GM12878 (cell line): ENCODE measurements around the gene MAN2A2. TPM values are rescaled to one million over a fixed set of nuclear protein-coding genes. Genes with fewer than 3 reads are reported as not detected.
A peak's percentile ranks its signal among the peaks of the same experiment; 100 is the strongest.

ENCODE experiments used
- BCL11A ChIP-seq: IDR thresholded peaks from 2 replicates; pipeline ENCODE4 v1.6.1; 2011; ENCODE audit warnings: low read depth, low read length
- BHLHE40 ChIP-seq, 2 experiments: fragments of 450-650 bp in 1 of 2; IDR thresholded peaks; 2 replicates each; pipeline ENCODE4 v1.6.1; 2011 to 2017; ENCODE audit warnings: low read depth in 2 of 2, borderline replicate concordance in 1 of 2, improper control_type of control experiment in 1 of 2, low read length in 1 of 2, mild to moderate bottlenecking in 1 of 2
- BMI1 ChIP-seq: fragments of 450-650 bp; IDR thresholded peaks from 2 replicates; pipeline ENCODE4 v1.6.1; 2016; ENCODE audit warnings: mild to moderate bottlenecking, moderate library complexity, borderline replicate concordance
- CBFB ChIP-seq: IDR thresholded peaks from 2 replicates; pipeline ENCODE4 v1.6.1; 2016; ENCODE audit warnings: antibody characterized with exemption, low read depth
- CBX5 ChIP-seq: sonication (generic); IDR thresholded peaks from 2 replicates; pipeline ENCODE4 v1.6.1; 2016; ENCODE audit warnings: low read depth, moderate library complexity, mild to moderate bottlenecking, inconsistent platforms
- CHD1 ChIP-seq: IDR thresholded peaks from 2 replicates; pipeline ENCODE4 v1.6.1; 2012; ENCODE audit warnings: low read depth, low read length, improper control_type of control experiment
- CHD2 ChIP-seq: IDR thresholded peaks from 2 replicates; pipeline ENCODE4 v1.6.1; 2011; ENCODE audit warnings: low read depth, low read length, improper control_type of control experiment, borderline replicate concordance
- CHD4 ChIP-seq: fragments of 200-600 bp; sonication (generic); IDR thresholded peaks from 2 replicates; pipeline ENCODE4 v1.6.1; 2016; ENCODE audit warnings: mild to moderate bottlenecking
- CUX1 ChIP-seq: IDR thresholded peaks from 2 replicates; pipeline ENCODE4 v1.6.1; 2012; ENCODE audit warnings: improper control_type of control experiment, low read depth, low read length; ENCODE audit not compliant: insufficient replicate concordance
- EP300 ChIP-seq, 2 experiments: fragments of 150-350 bp in 1 of 2; IDR thresholded peaks; 2 replicates each; pipeline ENCODE4 v1.6.1; 2011 to 2012; ENCODE audit warnings: low read depth in 2 of 2, low read length in 2 of 2, borderline replicate concordance in 1 of 2, improper control_type of control experiment in 1 of 2, inconsistent platforms in 1 of 2; ENCODE audit not compliant: control insufficient read depth in 1 of 2
- GATAD2B ChIP-seq: fragments of 450-650 bp; conservative IDR thresholded peaks from 2 replicates; pipeline ENCODE4 v1.6.1; 2017; ENCODE audit warnings: low read depth, mild to moderate bottlenecking, moderate library complexity
- HDGF ChIP-seq: fragments of 450-650 bp; IDR thresholded peaks from 2 replicates; pipeline ENCODE4 v1.6.1; 2016; ENCODE audit warnings: antibody characterized with exemption
- IKZF2 ChIP-seq, 2 experiments: fragments of 450-650 bp; IDR thresholded peaks; 2 replicates each; pipeline ENCODE4 v1.6.1; 2017; ENCODE audit warnings: mild to moderate bottlenecking in 2 of 2, moderate library complexity in 2 of 2
- MTA2 ChIP-seq: fragments of 450-650 bp; IDR thresholded peaks from 2 replicates; pipeline ENCODE4 v1.6.1; 2016; ENCODE audit warnings: low read depth, mild to moderate bottlenecking, moderate library complexity
- MTA3 ChIP-seq: IDR thresholded peaks from 2 replicates; pipeline ENCODE4 v1.6.1; 2012; ENCODE audit warnings: low read length, inconsistent platforms, borderline replicate concordance
- MXI1 ChIP-seq: fragments of 150-350 bp; IDR thresholded peaks from 2 replicates; pipeline ENCODE4 v1.6.1; 2011; ENCODE audit warnings: low read depth, mild to moderate bottlenecking, inconsistent platforms, low read length, improper control_type of control experiment
- MYB ChIP-seq: fragments of 150-350 bp; IDR thresholded peaks from 2 replicates; pipeline ENCODE4 v1.6.1; 2014; ENCODE audit warnings: mild to moderate bottlenecking, low read depth, low read length, borderline replicate concordance
- PAX8 ChIP-seq: fragments of 450-650 bp; IDR thresholded peaks from 2 replicates; pipeline ENCODE4 v1.6.1; 2017; ENCODE audit warnings: mild to moderate bottlenecking, moderate library complexity
- POLR2A ChIP-seq: IDR thresholded peaks from 2 replicates; pipeline ENCODE4 v1.6.1; 2011; ENCODE audit warnings: low read depth, mild to moderate bottlenecking, low read length
- POLR2AphosphoS5 ChIP-seq: IDR thresholded peaks from 2 replicates; pipeline ENCODE4 v1.6.1; 2011; ENCODE audit warnings: mild to moderate bottlenecking, low read length, inconsistent platforms
- RB1 ChIP-seq: fragments of 450-650 bp; formaldehyde crosslinking; IDR thresholded peaks from 2 replicates; pipeline ENCODE4 v1.6.1; 2017; ENCODE audit warnings: mild to moderate bottlenecking, borderline replicate concordance
- SPI1 ChIP-seq: IDR thresholded peaks from 2 replicates; pipeline ENCODE4 v1.6.1; 2011; ENCODE audit warnings: low read depth, mild to moderate bottlenecking, low read length, moderate library complexity, borderline replicate concordance; ENCODE audit not compliant: insufficient read depth
- SRF ChIP-seq, 2 experiments: IDR thresholded peaks; 2 replicates each; pipeline ENCODE4 v1.6.1; 2011; ENCODE audit warnings: low read depth in 2 of 2, low read length in 2 of 2, mild to moderate bottlenecking in 1 of 2, moderate library complexity in 1 of 2
- STAT1 ChIP-seq: fragments of 450-650 bp; conservative IDR thresholded peaks from 2 replicates; pipeline ENCODE4 v1.6.1; 2014; ENCODE audit warnings: antibody characterized with exemption, mild to moderate bottlenecking
- STAT3 ChIP-seq: IDR thresholded peaks from 2 replicates; pipeline ENCODE4 v1.6.1; 2011; ENCODE audit warnings: low read depth, low read length, improper control_type of control experiment
- TCF12 ChIP-seq: IDR thresholded peaks from 2 replicates; pipeline ENCODE4 v1.6.1; 2011; ENCODE audit warnings: low read depth, mild to moderate bottlenecking, low read length
- WRNIP1 ChIP-seq: IDR thresholded peaks from 2 replicates; pipeline ENCODE4 v1.6.1; 2011; ENCODE audit warnings: low read depth, low read length, improper control_type of control experiment, borderline replicate concordance
- ZNF274 ChIP-seq: IDR thresholded peaks from one replicate; pipeline ENCODE4 v1.8.0; 2011; ENCODE audit not compliant: insufficient read length, insufficient read depth
- ZNF622 ChIP-seq: fragments of 450-650 bp; IDR thresholded peaks from 2 replicates; pipeline ENCODE4 v1.6.1; 2017; ENCODE audit warnings: mild to moderate bottlenecking, inconsistent platforms
- ZSCAN29 ChIP-seq: fragments of 450-650 bp; IDR thresholded peaks from 2 replicates; pipeline ENCODE4 v1.6.1; 2017; ENCODE audit warnings: mild to moderate bottlenecking, moderate library complexity
- polyA plus RNA-seq, 11 experiments: library from polyadenylated mRNA; depleted of rRNA in 4 of 11; unstranded in 6 of 11; stranded (reverse) in 5 of 11; fragments of >200 nt; fragmentation: Nextera tagmentation in 4 of 11; fragmentation: Illumina TruSeq in 1 of 11; extraction: Ambion mirVana in 4 of 11; extraction: Trizol in 1 of 11; gene quantifications; 1 replicate in 1 of 11; 2 replicates in 10 of 11; pipeline versions ENCODE4 v1.2.1 to v1.2.3, GENCODE V29; 2011 to 2016; ENCODE audit warnings: inconsistent platforms in 2 of 11, missing spikeins in 2 of 11, low read depth in 1 of 11
- total RNA-seq, 4 experiments: library from RNA; depleted of rRNA in 3 of 4; stranded (reverse); fragments of >200 nt in 3 of 4; fragmentation: Illumina TruSeq in 1 of 4; extraction: Trizol in 1 of 4; gene quantifications; 2 replicates each; pipeline versions ENCODE4 v1.2.1 to v1.2.3, GENCODE V29; 2013 to 2021

MAN2A2 gene
- total and polyA plus RNA-seq, 10 of the 15 experiments (the other 5 are each of a cell fraction or from before 2014, with no cell fraction given) = 4.2 to 79.4 (median 23.2) TPM

DNA sequence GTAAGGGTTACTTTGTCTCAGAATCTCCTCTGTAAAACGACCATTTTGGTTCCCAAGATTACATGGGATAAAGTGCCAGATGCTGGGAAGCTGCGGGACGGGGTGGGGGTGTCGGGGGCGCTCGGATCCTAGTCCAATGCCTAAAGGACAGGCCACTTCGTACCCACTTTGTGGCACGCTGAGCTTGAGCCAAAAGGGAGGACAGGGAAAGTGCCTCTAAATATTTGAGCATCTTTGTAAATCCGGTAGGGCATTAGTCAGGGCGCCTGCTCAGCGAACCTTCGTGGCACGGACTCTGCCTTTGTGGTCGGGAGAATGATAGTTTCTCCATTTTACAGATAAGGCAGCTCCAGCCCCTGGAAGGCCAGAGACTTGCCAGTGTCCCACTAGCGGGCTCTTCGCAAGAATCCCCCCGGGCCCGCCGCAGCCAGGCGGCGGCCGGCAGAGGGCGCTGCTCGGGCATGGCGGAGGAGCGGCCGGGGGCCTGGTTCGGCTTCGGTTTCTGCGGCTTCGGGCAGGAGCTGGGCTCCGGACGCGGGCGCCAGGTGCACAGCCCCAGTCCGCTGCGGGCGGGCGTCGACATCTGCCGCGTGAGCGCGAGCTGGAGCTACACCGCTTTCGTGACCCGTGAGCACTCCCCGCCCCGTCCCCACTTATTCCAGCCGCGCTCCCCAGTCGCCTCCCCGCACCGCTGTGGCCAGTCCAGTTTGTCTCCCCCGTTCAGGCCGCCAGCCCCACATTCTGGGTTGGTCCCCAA is 53.4 kb downstream of the MAN2A2 start (continued):
- no peak for TF ChIP-seq CHD1
- no peak for TF ChIP-seq ZNF274
- TF ChIP-seq SPI1 = no peak
- TF ChIP-seq TCF12 = peak; percentile 44; the same call in 1 of the 2 replicates
- TF ChIP-seq STAT1 = no peak
- TF ChIP-seq MXI1 = no peak
- TF ChIP-seq POLR2AphosphoS5 = no peak
- 0 out of 2 replicates have a peak, but pooled peaks have one; percentile 18 for TF ChIP-seq CBX5
- TF ChIP-seq POLR2A = peak; percentile 62
- no peak for TF ChIP-seq BCL11A
- no peak for TF ChIP-seq CHD2
- no peak for TF ChIP-seq WRNIP1
- TF ChIP-seq RB1 = no peak
- no peak for TF ChIP-seq HDGF
- TF ChIP-seq MTA3 = no peak
- no peak for TF ChIP-seq STAT3
- no peak for TF ChIP-seq EP300 (IDR thresholded peaks at IDR 0.05; ENCODE audit: borderline replicate concordance in 1 of 2, control insufficient read depth in 1 of 2, low read depth in 2 of 2, low read length in 2 of 2)
- TF ChIP-seq ZSCAN29 = no peak
- no peak for TF ChIP-seq IKZF2 (IDR thresholded peaks at IDR 0.05)
- TF ChIP-seq SRF (IDR thresholded peaks at IDR 0.05; ENCODE audit: low read depth in 2 of 2, low read length in 2 of 2) = 0 out of 4 replicates have a peak, but pooled peaks of 1 of the 2 experiments have one; percentile 33
- TF ChIP-seq BHLHE40 (IDR thresholded peaks at IDR 0.05; ENCODE audit: borderline replicate concordance in 1 of 2, low read depth in 2 of 2, low read length in 1 of 2) = no peak; a peak in 1 of 4 replicates
- TF ChIP-seq ZNF622 = no peak
- no peak for TF ChIP-seq MYB
- no peak for TF ChIP-seq PAX8
- no peak for TF ChIP-seq GATAD2B
- TF ChIP-seq BMI1 = no peak
- TF ChIP-seq CBFB = no peak
- TF ChIP-seq CUX1 = no peak
- TF ChIP-seq CHD4 = no peak
- no peak for TF ChIP-seq MTA2
